ENCODE results near the gene TTC7B.

GRCh38 chr14:90520326-90520725, 295.9 kb downstream of the TTC7B start:
- TF ChIP-seq POLR2A (IDR thresholded peaks at IDR 0.05) = no peak
- TF ChIP-seq CTCF (IDR thresholded peaks at IDR 0.05 in 4 of 5, conservative IDR thresholded peaks at IDR 0.05 in 1 of 5) = no peak

Data from gastrocnemius medialis (tissue), 4 donors.